ENCODE measurements around the gene MAMDC2.

Gene MAMDC2

GRCh38 chr9:70049236-70049635, 5.6 kb downstream of the MAMDC2 start:
- H4K20me1 ChIP-seq (ENCODE audit: low read depth, low read length): no peaks in the 10 kb centered on the region
- H3K27ac ChIP-seq (ENCODE audit: low read depth, low read length): no peak overlapping the region
- H3K9me2 ChIP-seq (replicated peaks; ENCODE audit: insufficient read depth, low read length): no peaks in the 10 kb centered on the region
- no peaks in the 10 kb centered on the region for H3K79me2 ChIP-seq (ENCODE audit: insufficient read depth, low read length)
- H3K36me3 ChIP-seq (ENCODE audit: low read length): no peaks in the 10 kb centered on the region
- TF ChIP-seq CTCF (IDR thresholded peaks at IDR 0.05; ENCODE audit: insufficient read depth, low read length, poor library complexity, severe bottlenecking) (no peak), EZH2phosphoT487 (conservative IDR thresholded peaks at IDR 0.05; ENCODE audit: low read length) (no peak)
- no peaks in the 10 kb centered on the region for H3F3A ChIP-seq (ENCODE audit: insufficient read depth)
- H3K4me2 ChIP-seq (ENCODE audit: low read depth, low read length, poor library complexity, severe bottlenecking): no peak overlapping the region
- no peaks in the 10 kb centered on the region for H3K9me3 ChIP-seq (ENCODE audit: insufficient read depth, low read length)
- H3K27me3 ChIP-seq (ENCODE audit: low read length): no peaks in the 10 kb centered on the region
- H3K9ac ChIP-seq (ENCODE audit: low read length): no peak overlapping the region
- no peak overlapping the region for H3K4me3 ChIP-seq (ENCODE audit: insufficient read depth, low read length, poor library complexity, severe bottlenecking)
- H2AFZ ChIP-seq (ENCODE audit: low read depth, low read length, severe bottlenecking): no peak overlapping the region

GRCh38 chr9:70049672-70050271, 6.1 kb downstream of the MAMDC2 start:
- H3K9ac ChIP-seq (ENCODE audit: low read length): no peak overlapping the region
- H2AFZ ChIP-seq (ENCODE audit: low read depth, low read length, severe bottlenecking): no peak overlapping the region
- H3K27ac ChIP-seq (ENCODE audit: low read depth, low read length): no peak overlapping the region
- no peaks in the 10 kb centered on the region for H3K36me3 ChIP-seq (ENCODE audit: low read length)
- H3F3A ChIP-seq (ENCODE audit: insufficient read depth): no peaks in the 10 kb centered on the region
- no peaks in the 10 kb centered on the region for H3K9me3 ChIP-seq (ENCODE audit: insufficient read depth, low read length)
- H3K4me2 ChIP-seq (ENCODE audit: low read depth, low read length, poor library complexity, severe bottlenecking): no peak overlapping the region
- TF ChIP-seq CTCF (IDR thresholded peaks at IDR 0.05; ENCODE audit: insufficient read depth, low read length, poor library complexity, severe bottlenecking) (no peak), EZH2phosphoT487 (conservative IDR thresholded peaks at IDR 0.05; ENCODE audit: low read length) (no peak)
- no peaks in the 10 kb centered on the region for H3K79me2 ChIP-seq (ENCODE audit: insufficient read depth, low read length)
- H3K27me3 ChIP-seq (ENCODE audit: low read length): no peaks in the 10 kb centered on the region
- H3K4me3 ChIP-seq (ENCODE audit: insufficient read depth, low read length, poor library complexity, severe bottlenecking): no peak overlapping the region
- H3K9me2 ChIP-seq (replicated peaks; ENCODE audit: insufficient read depth, low read length): no peaks in the 10 kb centered on the region
- no peaks in the 10 kb centered on the region for H4K20me1 ChIP-seq (ENCODE audit: low read depth, low read length)

- H3K4me2 ChIP-seq (ENCODE audit: low read depth, low read length, poor library complexity, severe bottlenecking): no peak overlapping the region
- H3K9me2 ChIP-seq (replicated peaks; ENCODE audit: insufficient read depth, low read length): no peaks in the 10 kb centered on the region
- no peak overlapping the region for H2AFZ ChIP-seq (ENCODE audit: low read depth, low read length, severe bottlenecking)
- H3K9me3 ChIP-seq (ENCODE audit: insufficient read depth, low read length): no peaks in the 10 kb centered on the region
- no peaks in the 10 kb centered on the region for H4K20me1 ChIP-seq (ENCODE audit: low read depth, low read length)
- no peaks in the 10 kb centered on the region for H3F3A ChIP-seq (ENCODE audit: insufficient read depth)
- no peaks in the 10 kb centered on the region for H3K36me3 ChIP-seq (ENCODE audit: low read length)
- H3K9ac ChIP-seq (ENCODE audit: low read length): no peak overlapping the region
- no peaks in the 10 kb centered on the region for H3K27me3 ChIP-seq (ENCODE audit: low read length)
- no peak for TF ChIP-seq EZH2phosphoT487 (conservative IDR thresholded peaks at IDR 0.05; ENCODE audit: low read length)
- no peak for TF ChIP-seq CTCF (IDR thresholded peaks at IDR 0.05; ENCODE audit: insufficient read depth, low read length, poor library complexity, severe bottlenecking)
- no peak overlapping the region for H3K27ac ChIP-seq (ENCODE audit: low read depth, low read length)
- H3K4me3 ChIP-seq (ENCODE audit: insufficient read depth, low read length, poor library complexity, severe bottlenecking): no peak overlapping the region
- no peaks in the 10 kb centered on the region for H3K79me2 ChIP-seq (ENCODE audit: insufficient read depth, low read length)
Observed at GRCh38 chr9:70052768-70053167, 9.1 kb downstream of the MAMDC2 start.
